ENCODE results near the gene CUX1. TPM values are rescaled to one million over a fixed set of nuclear protein-coding genes. Genes with fewer than 3 reads are reported as not detected.

Gene CUX1
- total RNA-seq, 1 donor from 2014 or later = 89.1 TPM

DNA sequence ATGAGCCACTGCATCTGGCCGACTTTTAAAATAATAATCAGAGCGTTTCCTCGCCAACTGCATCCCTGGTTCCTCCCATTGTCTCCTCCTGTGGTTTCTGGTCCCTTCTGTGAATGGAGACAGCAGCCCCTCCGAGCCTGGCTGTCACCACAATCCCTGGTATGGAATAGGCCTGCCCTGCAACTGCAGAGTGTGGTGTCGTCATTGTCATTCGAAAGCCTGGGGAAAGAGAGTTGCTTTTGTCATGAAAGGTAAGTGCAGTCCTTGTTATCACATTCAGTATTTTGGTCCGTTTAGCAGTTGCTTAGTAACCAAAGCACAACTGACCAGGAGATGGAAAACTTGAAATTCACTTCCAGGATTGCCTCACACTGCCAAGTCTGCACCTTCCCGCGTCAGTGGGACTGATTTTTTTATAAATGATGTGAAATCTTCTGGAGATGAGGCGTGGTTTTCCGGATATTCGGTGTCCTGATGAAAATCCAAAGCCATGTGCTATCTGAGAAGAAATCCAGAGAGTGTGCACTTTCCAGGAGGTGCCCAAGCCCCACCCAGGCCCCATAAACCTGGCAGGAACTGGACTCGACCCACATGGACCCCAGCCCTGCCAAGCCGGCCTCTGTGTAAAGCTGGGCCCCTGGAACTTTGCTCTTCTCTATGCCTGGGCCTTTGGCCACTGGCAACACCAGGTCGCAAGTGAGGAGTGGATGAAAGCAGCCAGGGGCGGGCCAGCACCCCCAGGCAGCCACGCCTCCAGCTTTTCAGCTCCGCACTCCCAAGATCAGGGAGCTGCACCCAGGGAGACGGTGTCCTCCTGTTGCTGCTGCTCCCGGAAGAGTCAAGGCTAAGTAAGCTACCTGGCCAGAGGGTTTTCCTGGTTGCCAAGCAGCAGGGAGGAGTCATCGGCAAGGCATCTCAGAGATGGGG lies 335.5 kb downstream of the CUX1 start:
- Mint-ChIP-seq H3K4me1 (ENCODE audit: unreplicated experiment) (peaks cover 27% of the 10 kb centered on the region), H3K9me3 (ENCODE audit: unreplicated experiment) (no peaks in the 10 kb centered on the region), H3K4me3 (ENCODE audit: unreplicated experiment) (no peak overlapping the region), H3K27me3 (ENCODE audit: unreplicated experiment) (no peaks in the 10 kb centered on the region), H3K27ac (ENCODE audit: unreplicated experiment) (peak overlapping the region; percentile 78), H3K36me3 (ENCODE audit: unreplicated experiment) (peaks cover 7% of the 10 kb centered on the region)
- DNase-seq (ENCODE audit: extremely low spot score, unreplicated experiment) = no peak
- TF ChIP-seq, protein P1, sequence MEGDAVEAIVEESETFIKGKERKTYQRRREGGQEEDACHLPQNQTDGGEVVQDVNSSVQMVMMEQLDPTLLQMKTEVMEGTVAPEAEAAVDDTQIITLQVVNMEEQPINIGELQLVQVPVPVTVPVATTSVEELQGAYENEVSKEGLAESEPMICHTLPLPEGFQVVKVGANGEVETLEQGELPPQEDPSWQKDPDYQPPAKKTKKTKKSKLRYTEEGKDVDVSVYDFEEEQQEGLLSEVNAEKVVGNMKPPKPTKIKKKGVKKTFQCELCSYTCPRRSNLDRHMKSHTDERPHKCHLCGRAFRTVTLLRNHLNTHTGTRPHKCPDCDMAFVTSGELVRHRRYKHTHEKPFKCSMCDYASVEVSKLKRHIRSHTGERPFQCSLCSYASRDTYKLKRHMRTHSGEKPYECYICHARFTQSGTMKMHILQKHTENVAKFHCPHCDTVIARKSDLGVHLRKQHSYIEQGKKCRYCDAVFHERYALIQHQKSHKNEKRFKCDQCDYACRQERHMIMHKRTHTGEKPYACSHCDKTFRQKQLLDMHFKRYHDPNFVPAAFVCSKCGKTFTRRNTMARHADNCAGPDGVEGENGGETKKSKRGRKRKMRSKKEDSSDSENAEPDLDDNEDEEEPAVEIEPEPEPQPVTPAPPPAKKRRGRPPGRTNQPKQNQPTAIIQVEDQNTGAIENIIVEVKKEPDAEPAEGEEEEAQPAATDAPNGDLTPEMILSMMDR (IDR thresholded peaks at IDR 0.05) = no peak

DNA sequence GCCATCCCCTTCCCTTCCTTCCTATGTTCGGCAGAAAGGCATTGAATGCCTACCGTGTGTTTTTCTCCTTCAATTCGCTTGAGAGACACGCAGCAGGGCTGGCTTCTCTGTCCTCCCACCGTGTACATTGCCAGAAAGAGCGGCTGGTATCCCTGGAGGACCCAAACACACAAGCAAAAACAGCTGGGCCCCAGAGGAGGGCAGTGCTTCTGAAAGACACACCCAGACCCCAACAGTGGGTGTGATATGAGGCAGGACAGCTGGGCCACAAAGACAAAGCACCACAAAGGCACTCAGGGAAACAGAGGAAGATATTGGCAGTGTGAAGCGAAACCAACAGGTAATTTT lies 336.1 kb downstream of the CUX1 start:
- TF ChIP-seq, protein P1 (IDR thresholded peaks at IDR 0.05) = no peak
- peaks cover 27% of the 10 kb centered on the region for H3K4me1 Mint-ChIP-seq (ENCODE audit: unreplicated experiment)
- peaks cover 14% of the 10 kb centered on the region for H3K36me3 Mint-ChIP-seq (ENCODE audit: unreplicated experiment)
- H3K27ac Mint-ChIP-seq (ENCODE audit: unreplicated experiment) = no peak overlapping the region
- H3K9me3 Mint-ChIP-seq (ENCODE audit: unreplicated experiment) = no peaks in the 10 kb centered on the region
- DNase-seq (ENCODE audit: extremely low spot score, unreplicated experiment) = no peak
- no peak overlapping the region for H3K4me3 Mint-ChIP-seq (ENCODE audit: unreplicated experiment)
- no peaks in the 10 kb centered on the region for H3K27me3 Mint-ChIP-seq (ENCODE audit: unreplicated experiment)

DNA sequence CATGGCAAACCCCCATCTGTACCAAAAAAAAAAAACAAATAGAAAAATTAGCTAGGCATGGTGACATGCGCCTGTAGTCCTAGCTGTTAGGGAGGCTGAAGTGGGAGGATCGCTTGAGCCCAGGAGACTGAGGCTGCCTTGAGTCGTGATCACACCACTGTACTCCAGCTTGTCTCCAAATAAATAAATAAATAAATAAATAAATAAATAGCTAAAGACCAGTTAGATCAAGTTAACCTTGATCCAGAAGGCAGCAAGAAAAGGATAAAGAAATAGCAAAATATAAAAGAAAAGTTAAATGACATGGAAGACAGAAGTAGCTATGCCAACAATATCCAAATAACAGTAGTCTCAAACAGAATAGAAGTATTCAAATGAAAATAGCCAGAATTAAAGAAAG lies 337.0 kb downstream of the CUX1 start:
- no peaks in the 10 kb centered on the region for H3K9me3 Mint-ChIP-seq (ENCODE audit: unreplicated experiment)
- no peak overlapping the region for H3K4me3 Mint-ChIP-seq (ENCODE audit: unreplicated experiment)
- no peaks in the 10 kb centered on the region for H3K27me3 Mint-ChIP-seq (ENCODE audit: unreplicated experiment)
- TF ChIP-seq, protein P1 (IDR thresholded peaks at IDR 0.05) = no peak
- H3K27ac Mint-ChIP-seq (ENCODE audit: unreplicated experiment) = no peak overlapping the region
- DNase-seq (ENCODE audit: extremely low spot score, unreplicated experiment) = no peak
- H3K36me3 Mint-ChIP-seq (ENCODE audit: unreplicated experiment) = peaks cover 15% of the 10 kb centered on the region
- peaks cover 27% of the 10 kb centered on the region for H3K4me1 Mint-ChIP-seq (ENCODE audit: unreplicated experiment)

DNA sequence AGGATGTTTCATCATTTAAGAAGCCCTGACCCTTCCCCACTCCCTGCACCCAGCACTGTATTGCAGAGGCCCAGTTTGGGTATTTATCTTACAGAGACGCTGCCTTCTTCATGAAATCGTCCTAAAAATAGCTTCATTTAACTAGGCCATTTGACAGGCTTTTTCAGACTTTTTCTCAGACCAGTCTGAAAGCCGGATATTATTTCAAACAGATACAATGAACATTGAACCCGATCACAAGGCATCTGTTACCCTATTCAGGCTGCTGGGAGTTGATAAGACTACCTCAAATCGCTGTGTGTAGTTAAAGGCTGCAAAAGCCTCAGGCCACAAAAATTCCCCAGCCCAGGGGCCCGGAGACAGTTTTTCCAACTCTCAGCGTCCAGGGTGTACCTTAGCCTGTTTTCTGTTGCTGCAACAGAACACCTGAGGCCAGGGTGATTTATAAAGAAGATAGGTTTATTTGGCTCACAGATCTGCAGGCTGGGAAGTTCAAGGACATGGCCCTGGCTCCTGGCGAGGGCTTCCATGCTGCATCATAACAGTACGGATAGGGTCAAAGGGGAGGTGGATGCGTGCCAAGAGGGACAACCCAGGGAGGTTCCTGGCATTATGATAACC lies 338.5 kb downstream of the CUX1 start:
- Mint-ChIP-seq H3K4me1 (ENCODE audit: unreplicated experiment) (peaks cover 20% of the 10 kb centered on the region), H3K27me3 (ENCODE audit: unreplicated experiment) (no peaks in the 10 kb centered on the region), H3K9me3 (ENCODE audit: unreplicated experiment) (no peaks in the 10 kb centered on the region), H3K27ac (ENCODE audit: unreplicated experiment) (no peak overlapping the region), H3K36me3 (ENCODE audit: unreplicated experiment) (peaks cover 15% of the 10 kb centered on the region), H3K4me3 (ENCODE audit: unreplicated experiment) (no peak overlapping the region)
- TF ChIP-seq, protein P1 (IDR thresholded peaks at IDR 0.05) = no peak
- no peak for DNase-seq (ENCODE audit: extremely low spot score, unreplicated experiment)

DNA sequence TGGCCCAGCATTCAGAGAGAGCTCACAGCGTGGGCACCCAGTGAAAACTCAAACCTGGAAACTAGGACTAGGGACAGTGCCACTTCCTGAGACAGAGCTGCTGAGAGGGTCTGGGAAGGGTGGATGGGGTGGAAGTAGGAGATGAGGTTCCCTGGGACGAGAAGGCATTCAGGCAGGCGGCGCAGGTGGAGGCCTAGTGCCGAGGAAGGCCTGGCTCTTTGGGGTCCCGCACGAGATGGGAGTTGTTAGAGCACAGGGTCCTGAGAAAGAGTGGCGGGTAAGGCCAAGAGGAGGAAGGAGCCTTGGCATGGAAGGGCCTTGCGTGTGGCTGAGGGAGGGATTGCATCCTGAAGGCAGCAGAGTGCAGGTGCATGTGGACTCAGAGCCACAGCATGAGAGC lies 339.4 kb downstream of the CUX1 start:
- Mint-ChIP-seq H3K4me1 (ENCODE audit: unreplicated experiment) (peaks cover 12% of the 10 kb centered on the region), H3K27me3 (ENCODE audit: unreplicated experiment) (no peaks in the 10 kb centered on the region), H3K9me3 (ENCODE audit: unreplicated experiment) (no peaks in the 10 kb centered on the region), H3K4me3 (ENCODE audit: unreplicated experiment) (no peak overlapping the region), H3K36me3 (ENCODE audit: unreplicated experiment) (peaks cover 15% of the 10 kb centered on the region), H3K27ac (ENCODE audit: unreplicated experiment) (no peak overlapping the region)
- TF ChIP-seq, protein P1 (IDR thresholded peaks at IDR 0.05) = no peak
- DNase-seq (ENCODE audit: extremely low spot score, unreplicated experiment) = no peak
